Effector memory CD8-positive, alpha-beta T cell (primary cell): ENCODE data around the gene ARHGAP15.
A peak's percentile ranks its signal among the peaks of the same experiment; 100 is the strongest.
"Not testable (repeated sequence)": the region's sequence is repeated elsewhere in the genome, so short reads cannot be mapped to it uniquely, and the experiment has no call there.

ENCODE experiments used
- ATAC-seq: fragments of 150-1000 bp; cut with Tn5 transposase; replicated peaks from 2 replicates; pipeline ENCODE4 v1.10.0; 2021; ENCODE audit warnings: mild to moderate bottlenecking, moderate library complexity
- DNase-seq, 3 experiments: peaks; one replicate each; pipeline ENCODE4 v3.0.0; 2021
- H3K27ac Mint-ChIP-seq, 2 donors: one replicate each; pipeline ENCODE4 v1.8.0; 2022; ENCODE audit warnings: mild to moderate bottlenecking in 2 of 2, mixed read lengths in 2 of 2, moderate library complexity in 2 of 2
- H3K27me3 Mint-ChIP-seq, 2 donors: one replicate each; pipeline ENCODE4 v1.8.0; 2022; ENCODE audit warnings: mixed read lengths in 2 of 2
- H3K36me3 Mint-ChIP-seq: one replicate; pipeline ENCODE4 v1.8.0; 2022; ENCODE audit warnings: mild to moderate bottlenecking, moderate library complexity, mixed read lengths; ENCODE audit not compliant: insufficient read depth
- H3K4me1 Mint-ChIP-seq, 2 donors: one replicate each; pipeline ENCODE4 v1.8.0; 2022; ENCODE audit warnings: low read depth in 2 of 2, mixed read lengths in 2 of 2
- H3K4me3 Mint-ChIP-seq, 2 donors: one replicate each; pipeline ENCODE4 v1.8.0; 2022; ENCODE audit warnings: mild to moderate bottlenecking in 2 of 2, mixed read lengths in 2 of 2, moderate library complexity in 2 of 2
- H3K9me3 Mint-ChIP-seq, 2 donors: one replicate each; pipeline ENCODE4 v1.8.0; 2022; ENCODE audit warnings: mixed read lengths in 2 of 2

The ARHGAP15 gene

GRCh38 chr2:143533846-143534245 is 404.6 kb downstream of the ARHGAP15 start:
- Mint-ChIP-seq H3K4me3 (no peak overlapping the region), H3K36me3 (peaks cover 33% of the 10 kb centered on the region)

GRCh38 chr2:143535802-143536201 is 406.6 kb downstream of the ARHGAP15 start:
- ATAC-seq (no peak), DNase-seq (no peak)
- Mint-ChIP-seq H3K4me3 (no peak overlapping the region), H3K36me3 (peaks cover 29% of the 10 kb centered on the region), H3K9me3 (no peaks in the 10 kb centered on the region), H3K27me3 (no peaks in the 10 kb centered on the region), H3K27ac (no peak overlapping the region), H3K4me1 (peaks cover 10 to 13% of the 10 kb centered on the region in 2 donors)

More at GRCh38 chr2:143533846-143534245, 404.6 kb downstream of the ARHGAP15 start:
- Mint-ChIP-seq H3K9me3 (no peaks in the 10 kb centered on the region), H3K27ac (peak overlapping the region in 1 of 2 donors; percentile 63), H3K4me1 (peaks cover 14 to 24% of the 10 kb centered on the region in 2 donors), H3K27me3 (no peaks in the 10 kb centered on the region)
- DNase-seq = no peak
- no peak for ATAC-seq

- H3K4me3 Mint-ChIP-seq, H3K27me3 Mint-ChIP-seq, ATAC-seq, H3K27ac Mint-ChIP-seq, H3K9me3 Mint-ChIP-seq, DNase-seq: not testable (repeated sequence)
- peaks cover 18% of the 10 kb centered on the region for H3K36me3 Mint-ChIP-seq
- peaks cover 26 to 46% of the 10 kb centered on the region in 2 donors for H3K4me1 Mint-ChIP-seq
These were observed 412.7 kb downstream of the ARHGAP15 start for GRCh38 chr2:143541899-143542298.

- Mint-ChIP-seq H3K9me3 (peaks cover 0 to 1% of the 10 kb centered on the region in 2 donors), H3K4me3 (no peak overlapping the region), H3K27me3 (no peaks in the 10 kb centered on the region), H3K36me3 (peaks cover 21% of the 10 kb centered on the region), H3K27ac (peak overlapping the region; percentile 51 to 76), H3K4me1 (peaks cover 25 to 43% of the 10 kb centered on the region in 2 donors)
- peak; percentile 73 for ATAC-seq
- DNase-seq = no peak
These were observed 416.1 kb downstream of the ARHGAP15 start for GRCh38 chr2:143545059-143545948.

- H3K36me3 Mint-ChIP-seq = peaks cover 23% of the 10 kb centered on the region
- no peak for ATAC-seq
These were observed 416.7 kb downstream of the ARHGAP15 start for GRCh38 chr2:143545949-143546255.

GRCh38 chr2:143548032-143548431 is 418.8 kb downstream of the ARHGAP15 start:
- Mint-ChIP-seq H3K27me3 (no peaks in the 10 kb centered on the region), H3K9me3 (no peaks in the 10 kb centered on the region), H3K36me3 (peaks cover 13% of the 10 kb centered on the region), H3K4me3 (no peak overlapping the region), H3K4me1 (peaks cover 20 to 31% of the 10 kb centered on the region in 2 donors), H3K27ac (no peak overlapping the region)
- DNase-seq (no peak), ATAC-seq (no peak)

More at GRCh38 chr2:143545949-143546255, 416.7 kb downstream of the ARHGAP15 start:
- Mint-ChIP-seq H3K9me3 (peaks cover 0 to 1% of the 10 kb centered on the region in 2 donors), H3K4me3 (no peak overlapping the region), H3K4me1 (peaks cover 25 to 40% of the 10 kb centered on the region in 2 donors), H3K27ac (peak overlapping the region in 1 of 2 donors; percentile 76), H3K27me3 (no peaks in the 10 kb centered on the region)
- DNase-seq = no peak

GRCh38 chr2:143550500-143550899 is 421.3 kb downstream of the ARHGAP15 start:
- Mint-ChIP-seq H3K9me3 (no peaks in the 10 kb centered on the region), H3K27ac (no peak overlapping the region), H3K4me3 (no peak overlapping the region)

GRCh38 chr2:143551971-143552650 is 422.9 kb downstream of the ARHGAP15 start:
- DNase-seq (no peak), ATAC-seq (no peak)
- Mint-ChIP-seq H3K36me3 (peaks cover 31% of the 10 kb centered on the region), H3K27ac (no peak overlapping the region), H3K4me1 (peaks cover 6 to 8% of the 10 kb centered on the region in 2 donors), H3K9me3 (no peaks in the 10 kb centered on the region), H3K27me3 (no peaks in the 10 kb centered on the region), H3K4me3 (no peak overlapping the region)

More at GRCh38 chr2:143550500-143550899, 421.3 kb downstream of the ARHGAP15 start:
- Mint-ChIP-seq H3K4me1 (peaks cover 6 to 11% of the 10 kb centered on the region in 2 donors), H3K36me3 (peaks cover 15% of the 10 kb centered on the region), H3K27me3 (no peaks in the 10 kb centered on the region)
- DNase-seq (no peak), ATAC-seq (no peak)

GRCh38 chr2:143553261-143553660 is 424.0 kb downstream of the ARHGAP15 start:
- Mint-ChIP-seq H3K9me3 (no peaks in the 10 kb centered on the region), H3K4me1 (peaks cover 4 to 11% of the 10 kb centered on the region in 2 donors), H3K36me3 (peaks cover 33% of the 10 kb centered on the region), H3K27ac (no peak overlapping the region), H3K27me3 (no peaks in the 10 kb centered on the region), H3K4me3 (no peak overlapping the region)
- DNase-seq = no peak
- no peak for ATAC-seq

- Mint-ChIP-seq H3K27me3 (no peaks in the 10 kb centered on the region), H3K4me3 (no peak overlapping the region), H3K4me1 (peaks cover 0 to 11% of the 10 kb centered on the region in 2 donors), H3K27ac (peak overlapping the region in 1 of 2 donors; percentile 36), H3K36me3 (peaks cover 60% of the 10 kb centered on the region), H3K9me3 (no peaks in the 10 kb centered on the region)
- ATAC-seq (no peak), DNase-seq (no peak)
These were observed 429.4 kb downstream of the ARHGAP15 start for GRCh38 chr2:143558665-143559064.

GRCh38 chr2:143559147-143559546 is 429.9 kb downstream of the ARHGAP15 start:
- H3K27me3 Mint-ChIP-seq = no peaks in the 10 kb centered on the region
- H3K36me3 Mint-ChIP-seq = peaks cover 60% of the 10 kb centered on the region
- no peak for DNase-seq
- H3K4me3 Mint-ChIP-seq = no peak overlapping the region
- H3K27ac Mint-ChIP-seq = no peak overlapping the region
- H3K9me3 Mint-ChIP-seq = no peaks in the 10 kb centered on the region
- H3K4me1 Mint-ChIP-seq = peaks cover under 1 to 11% of the 10 kb centered on the region in 2 donors
- no peak for ATAC-seq

GRCh38 chr2:143560724-143561123 is 431.5 kb downstream of the ARHGAP15 start:
- Mint-ChIP-seq H3K27me3 (no peaks in the 10 kb centered on the region), H3K27ac (no peak overlapping the region), H3K4me1 (peaks cover 1 to 11% of the 10 kb centered on the region in 2 donors), H3K4me3 (no peak overlapping the region), H3K9me3 (no peaks in the 10 kb centered on the region), H3K36me3 (peaks cover 56% of the 10 kb centered on the region)
- DNase-seq (no peak), ATAC-seq (no peak)

- H3K36me3 Mint-ChIP-seq = peaks cover 30% of the 10 kb centered on the region
- no peaks in the 10 kb centered on the region for H3K27me3 Mint-ChIP-seq
- H3K27ac Mint-ChIP-seq = no peak overlapping the region
- peaks cover 0 to 4% of the 10 kb centered on the region in 2 donors for H3K9me3 Mint-ChIP-seq
- peaks cover 5 to 15% of the 10 kb centered on the region in 2 donors for H3K4me1 Mint-ChIP-seq
- H3K4me3 Mint-ChIP-seq = no peak overlapping the region
- ATAC-seq (no peak), DNase-seq (no peak)
These were observed 435.2 kb downstream of the ARHGAP15 start for GRCh38 chr2:143564419-143564818.
